Neuronal stem cell (in vitro differentiated cells): ENCODE data around the gene ATIC.

ENCODE experiments used
- DNase-seq: peaks from one replicate; pipeline ENCODE4 v3.0.0-alpha.2; 2013; ENCODE audit warnings: low spot score
- H2AFZ ChIP-seq: one replicate; pipeline ENCODE4 v1.6.1; 2013; ENCODE audit warnings: mild to moderate bottlenecking, low read length, inconsistent platforms
- H2AK5ac ChIP-seq: 2 replicates; pipeline ENCODE4 v1.6.1; 2013; ENCODE audit warnings: low read depth, mild to moderate bottlenecking, inconsistent platforms, low read length, moderate library complexity, mixed read lengths
- H2BK120ac ChIP-seq: 2 replicates; pipeline ENCODE4 v1.6.1; 2013; ENCODE audit warnings: low read depth, mild to moderate bottlenecking, inconsistent platforms, low read length, moderate library complexity, mixed read lengths
- H2BK12ac ChIP-seq: one replicate; pipeline ENCODE4 v1.6.1; 2013; ENCODE audit warnings: low read length, inconsistent platforms
- H2BK15ac ChIP-seq: 2 replicates; pipeline ENCODE4 v1.6.1; 2013; ENCODE audit warnings: mild to moderate bottlenecking, low read length, inconsistent platforms, mixed read lengths
- H2BK5ac ChIP-seq: one replicate; pipeline ENCODE4 v1.6.1; 2013; ENCODE audit warnings: inconsistent platforms, mild to moderate bottlenecking, low read length, moderate library complexity
- H3K14ac ChIP-seq: one replicate; pipeline ENCODE4 v1.6.1; 2013; ENCODE audit warnings: low read length, inconsistent platforms
- H3K18ac ChIP-seq: 2 replicates; pipeline ENCODE4 v1.6.1; 2013; ENCODE audit warnings: low read length, inconsistent platforms
- H3K23ac ChIP-seq: 2 replicates; pipeline ENCODE4 v1.6.1; 2013; ENCODE audit warnings: low read depth, mild to moderate bottlenecking, mixed read lengths, low read length, inconsistent platforms; ENCODE audit not compliant: poor library complexity
- H3K27ac ChIP-seq: replicated peaks from 3 replicates; pipeline ENCODE4 v1.5.1; 2013; ENCODE audit warnings: low read length, inconsistent platforms
- H3K27me3 ChIP-seq, 3 experiments: 2 replicates each; pipeline ENCODE4 v1.6.1; 2013; ENCODE audit warnings: low read length in 3 of 3, mild to moderate bottlenecking in 2 of 3, inconsistent platforms in 1 of 3, low read depth in 1 of 3, mixed read lengths in 1 of 3, moderate library complexity in 1 of 3; ENCODE audit not compliant: control insufficient read depth in 3 of 3, insufficient read depth in 3 of 3
- H3K36me3 ChIP-seq, 2 donors: replicated peaks in 1 of 2; 2 replicates each; pipeline ENCODE4 v1.6.1; 2013; ENCODE audit warnings: low read length in 2 of 2; ENCODE audit not compliant: control insufficient read depth in 2 of 2, insufficient read depth in 2 of 2
- H3K4ac ChIP-seq: 2 replicates; pipeline ENCODE4 v1.6.1; 2013; ENCODE audit warnings: inconsistent platforms, mild to moderate bottlenecking, low read length, moderate library complexity
- H3K4me1 ChIP-seq, 2 donors: 1 replicate in 1 of 2; 2 replicates in 1 of 2; pipeline ENCODE4 v1.6.1; 2013; ENCODE audit warnings: low read length in 2 of 2, low read depth in 1 of 2; ENCODE audit not compliant: control insufficient read depth in 2 of 2, insufficient read depth in 1 of 2
- H3K4me2 ChIP-seq: one replicate; pipeline ENCODE4 v1.6.1; 2013; ENCODE audit warnings: mild to moderate bottlenecking, low read length, inconsistent platforms; ENCODE audit not compliant: insufficient read depth, poor library complexity, severe bottlenecking
- H3K4me3 ChIP-seq, 2 donors: 2 replicates each; pipeline ENCODE4 v1.5.1; 2013; ENCODE audit warnings: low read length in 2 of 2, mild to moderate bottlenecking in 2 of 2, inconsistent platforms in 1 of 2, moderate library complexity in 1 of 2
- H3K79me1 ChIP-seq: one replicate; pipeline ENCODE4 v1.6.1; 2013; ENCODE audit warnings: low read depth, mild to moderate bottlenecking, inconsistent platforms, low read length, moderate library complexity
- H3K9ac ChIP-seq: one replicate; pipeline ENCODE4 v1.6.1; 2013; ENCODE audit warnings: mild to moderate bottlenecking, low read depth, low read length, inconsistent platforms; ENCODE audit not compliant: poor library complexity
- H3K9me3 ChIP-seq, 2 donors: replicated peaks in 1 of 2; 2 replicates each; pipeline versions ENCODE3 to v1.6.1; 2013; ENCODE audit warnings: low read length in 2 of 2, mild to moderate bottlenecking in 2 of 2, inconsistent platforms in 1 of 2, low read depth in 1 of 2, mixed read lengths in 1 of 2, moderate library complexity in 1 of 2; ENCODE audit not compliant: control insufficient read depth in 2 of 2, insufficient read depth in 1 of 2
- H4K8ac ChIP-seq: one replicate; pipeline ENCODE4 v1.6.1; 2013; ENCODE audit warnings: low read depth, mild to moderate bottlenecking, inconsistent platforms, low read length, moderate library complexity
- H4K91ac ChIP-seq: one replicate; pipeline ENCODE4 v1.6.1; 2013; ENCODE audit warnings: low read length, low read depth, mild to moderate bottlenecking, inconsistent platforms; ENCODE audit not compliant: poor library complexity
- WGBS, 2 donors: extraction: QIAGEN DNeasy Blood & Tissue Kit; methylation state at CpG; one replicate each; pipeline ENCODE4 v1.1.7; 2013; ENCODE audit warnings: missing lambda C conversion rate in 2 of 2, mixed read lengths in 1 of 2; ENCODE audit not compliant: insufficient read length in 2 of 2, insufficient replicate concordance in 1 of 2; ENCODE audit errors: extremely low coverage in 2 of 2; 5-methylcytosine and 5-hydroxymethylcytosine counted together

Gene ATIC

GRCh38 chr2:215367662-215368492 lies 56.0 kb downstream of the ATIC start:
- Histone ChIP-seq H2AK5ac (no peak overlapping the region), H3K18ac (no peak overlapping the region), H3K4me2 (no peak overlapping the region), H2BK120ac (no peak overlapping the region), H2BK5ac (no peak overlapping the region), H4K91ac (no peak overlapping the region), H3K4me1 (no peaks in the 10 kb centered on the region), H3K9ac (no peak overlapping the region), H3K23ac (no peak overlapping the region), H3K79me1 (peaks cover 4% of the 10 kb centered on the region), H3K9me3 (no peaks in the 10 kb centered on the region), H3K4me3 (no peak overlapping the region), H2BK15ac (no peak overlapping the region), H3K27me3 (no peaks in the 10 kb centered on the region), H3K14ac (no peak overlapping the region), H2AFZ (no peak overlapping the region), H4K8ac (no peak overlapping the region), H3K36me3 (peaks cover 25 to 92% of the 10 kb centered on the region in 2 donors), H2BK12ac (no peak overlapping the region), H3K4ac (no peak overlapping the region), H3K27ac (no peak overlapping the region)
- WGBS, 2 donors: no CpG with 5 or more reads among the region's 11 CpGs
- no peak for DNase-seq

GRCh38 chr2:215368493-215368809 lies 56.6 kb downstream of the ATIC start:
- no peak overlapping the region for H4K91ac ChIP-seq
- H3K23ac ChIP-seq: no peak overlapping the region
- no peak overlapping the region for H3K9ac ChIP-seq
- no peak overlapping the region for H2BK15ac ChIP-seq
- H3K18ac ChIP-seq: no peak overlapping the region
- DNase-seq: no peak
- no peak overlapping the region for H3K27ac ChIP-seq
- no peak overlapping the region for H4K8ac ChIP-seq
- no peaks in the 10 kb centered on the region for H3K27me3 ChIP-seq
- H2BK12ac ChIP-seq: no peak overlapping the region
- H2AFZ ChIP-seq: no peak overlapping the region
- no peak overlapping the region for H2BK120ac ChIP-seq
- no peak overlapping the region for H2BK5ac ChIP-seq
- no peaks in the 10 kb centered on the region for H3K4me1 ChIP-seq
- H3K4me2 ChIP-seq: no peak overlapping the region
- H3K9me3 ChIP-seq: no peaks in the 10 kb centered on the region
- no peak overlapping the region for H2AK5ac ChIP-seq
- no peak overlapping the region for H3K14ac ChIP-seq
- H3K4ac ChIP-seq: no peak overlapping the region
- H3K4me3 ChIP-seq: no peak overlapping the region
- H3K79me1 ChIP-seq: peaks cover under 1% of the 10 kb centered on the region
- peaks cover 25 to 91% of the 10 kb centered on the region in 2 donors for H3K36me3 ChIP-seq

- H3K4me3 ChIP-seq: no peak overlapping the region
- no peak overlapping the region for H3K27ac ChIP-seq
- H3K9me3 ChIP-seq: no peaks in the 10 kb centered on the region
- H3K23ac ChIP-seq: no peak overlapping the region
- H3K9ac ChIP-seq: no peak overlapping the region
- H2BK120ac ChIP-seq: no peak overlapping the region
- H3K27me3 ChIP-seq: no peaks in the 10 kb centered on the region
- H3K4me1 ChIP-seq: no peaks in the 10 kb centered on the region
- H4K91ac ChIP-seq: no peak overlapping the region
- no peak overlapping the region for H3K4ac ChIP-seq
- no peak overlapping the region for H2AFZ ChIP-seq
- H2BK15ac ChIP-seq: no peak overlapping the region
- WGBS, 2 donors: no CpG with 5 or more reads among the region's 3 CpGs
- no peak overlapping the region for H4K8ac ChIP-seq
- H2AK5ac ChIP-seq: no peak overlapping the region
- no peak overlapping the region for H2BK5ac ChIP-seq
- no peak overlapping the region for H3K4me2 ChIP-seq
- no peak overlapping the region for H3K14ac ChIP-seq
- no peaks in the 10 kb centered on the region for H3K79me1 ChIP-seq
- H3K18ac ChIP-seq: no peak overlapping the region
- no peak for DNase-seq
- H3K36me3 ChIP-seq: peaks cover 24 to 89% of the 10 kb centered on the region in 2 donors
- no peak overlapping the region for H2BK12ac ChIP-seq
These were observed 57.4 kb downstream of the ATIC start for GRCh38 chr2:215369181-215369760.

- H2BK5ac ChIP-seq: no peak overlapping the region
- H3K23ac ChIP-seq: no peak overlapping the region
- no peak overlapping the region for H2BK12ac ChIP-seq
- no CpG with 5 or more reads among the region's 14 CpGs for WGBS, 2 donors
- no peak overlapping the region for H3K4me2 ChIP-seq
- no peak overlapping the region for H3K14ac ChIP-seq
- H4K8ac ChIP-seq: no peak overlapping the region
- no peak for DNase-seq
- H4K91ac ChIP-seq: no peak overlapping the region
- H2AK5ac ChIP-seq: no peak overlapping the region
- H3K27ac ChIP-seq: no peak overlapping the region
- H3K18ac ChIP-seq: no peak overlapping the region
- H3K9me3 ChIP-seq: no peaks in the 10 kb centered on the region
- H3K36me3 ChIP-seq: peaks cover 25 to 89% of the 10 kb centered on the region in 2 donors
- no peak overlapping the region for H3K9ac ChIP-seq
- H2BK120ac ChIP-seq: no peak overlapping the region
- no peaks in the 10 kb centered on the region for H3K27me3 ChIP-seq
- H2AFZ ChIP-seq: no peak overlapping the region
- no peak overlapping the region for H2BK15ac ChIP-seq
- H3K79me1 ChIP-seq: no peaks in the 10 kb centered on the region
- H3K4ac ChIP-seq: no peak overlapping the region
- no peak overlapping the region for H3K4me3 ChIP-seq
- no peaks in the 10 kb centered on the region for H3K4me1 ChIP-seq
These were observed 58.5 kb downstream of the ATIC start for GRCh38 chr2:215370112-215370965.
